Measurements from ENCODE around the gene LRRTM4. TPM values are rescaled to one million over a fixed set of nuclear protein-coding genes. Genes with fewer than 3 reads are reported as not detected.

LRRTM4 gene
- total and polyA plus RNA-seq, 2 experiments from 2014 or later = 4.5 to 15.4 TPM

GRCh38 chr2:77309725-77310124, 212.5 kb downstream of the LRRTM4 start (continued):
- TF ChIP-seq ETS1 (IDR thresholded peaks at IDR 0.05) = no peak
- no peak for TF ChIP-seq ZNF462 (CRISPR knock-in tag; IDR thresholded peaks at IDR 0.05)
- no peak for TF ChIP-seq ZNF114 (CRISPR knock-in tag; IDR thresholded peaks at IDR 0.05)

GRCh38 chr2:77301441-77301840, 220.7 kb downstream of the LRRTM4 start:
- no peaks in the 10 kb centered on the region for H3K79me2 ChIP-seq (replicated peaks; ENCODE audit: insufficient read depth)
- no peak overlapping the region for H3K4me3 Mint-ChIP-seq
- peaks cover 3% of the 10 kb centered on the region; the same call in 1 of the 2 replicates for H3K9me2 ChIP-seq (ENCODE audit: insufficient read depth)
- no peak overlapping the region for H3K4me2 ChIP-seq
- no peak overlapping the region for H3K27ac Mint-ChIP-seq
- H3K36me3 ChIP-seq (ENCODE audit: insufficient read depth) = no peaks in the 10 kb centered on the region
- no peak overlapping the region for H3K27ac ChIP-seq (ENCODE audit: low read depth)
- no peaks in the 10 kb centered on the region for H4K20me1 ChIP-seq (replicated peaks; ENCODE audit: insufficient read depth)
- H3F3A ChIP-seq (replicated peaks; ENCODE audit: low read depth) = no peaks in the 10 kb centered on the region
- no peak overlapping the region for H2AFZ ChIP-seq
- no peak for DNase-seq (ENCODE audit: low spot score)
- no peaks in the 10 kb centered on the region for H3K4me1 ChIP-seq (ENCODE audit: insufficient read depth)
- H3K4me1 Mint-ChIP-seq = no peaks in the 10 kb centered on the region
- no peaks in the 10 kb centered on the region for H3K36me3 Mint-ChIP-seq (ENCODE audit: low read depth)
- H3K4me3 ChIP-seq = no peak overlapping the region
- H3K9me3 Mint-ChIP-seq = no peaks in the 10 kb centered on the region
- H3K27me3 ChIP-seq (ENCODE audit: insufficient read depth) = no peaks in the 10 kb centered on the region
- peaks cover 1% of the 10 kb centered on the region for H3K27me3 Mint-ChIP-seq (ENCODE audit: insufficient read depth, low read depth, poor library complexity)
- ATAC-seq = no peak
- TF ChIP-seq POLR2AphosphoS5 (IDR thresholded peaks at IDR 0.05; ENCODE audit: low read depth) (no peak), JUNB (IDR thresholded peaks at IDR 0.05; ENCODE audit: unreplicated experiment) (no peak), CREB1 (CRISPR knock-in tag; IDR thresholded peaks at IDR 0.05; ENCODE audit: low read depth) (no peak), ETS1 (IDR thresholded peaks at IDR 0.05) (no peak), STAT1 (IDR thresholded peaks at IDR 0.05; ENCODE audit: unreplicated experiment) (no peak), ZNF331 (CRISPR knock-in tag; IDR thresholded peaks at IDR 0.05; ENCODE audit: low read depth) (no peak), ZNF462 (CRISPR knock-in tag; IDR thresholded peaks at IDR 0.05) (no peak)
